GM12891 (cell line): ENCODE measurements around the gene EDC4.

Experiments used
- POLR2A ChIP-seq: IDR thresholded peaks from 2 replicates; pipeline ENCODE4 v1.6.1; 2011; ENCODE audit warnings: low read depth, low read length, control low read depth
- POLR2AphosphoS5 ChIP-seq: IDR thresholded peaks from 2 replicates; pipeline ENCODE4 v1.6.1; 2011; ENCODE audit warnings: low read depth, low read length, control low read depth
- POU2F2 ChIP-seq: IDR thresholded peaks from 2 replicates; pipeline ENCODE4 v1.6.1; 2011; ENCODE audit warnings: low read depth, mild to moderate bottlenecking, control low read depth, low read length, moderate library complexity
- SPI1 ChIP-seq: IDR thresholded peaks from 2 replicates; pipeline ENCODE4 v1.6.1; 2011; ENCODE audit warnings: low read depth, low read length, control low read depth
- TAF1 ChIP-seq: IDR thresholded peaks from 2 replicates; pipeline ENCODE4 v1.6.1; 2011; ENCODE audit warnings: low read depth, low read length, control low read depth

GRCh38 chr16:67885976-67886375 lies 13.1 kb downstream of the EDC4 start:
- no peak for TF ChIP-seq POLR2AphosphoS5
- no peak for TF ChIP-seq TAF1
- TF ChIP-seq SPI1, result no peak
- TF ChIP-seq POLR2A, result no peak
- TF ChIP-seq POU2F2, result no peak
